Ishikawa (cell line): ENCODE results near the gene DMTF1.

Source experiments
- CEBPB ChIP-seq: IDR thresholded peaks from 2 replicates; pipeline ENCODE4 v1.6.1; 2012
- CREB1 ChIP-seq: IDR thresholded peaks from 2 replicates; pipeline ENCODE4 v1.6.1; 2012; ENCODE audit warnings: low read depth
- EGR1 ChIP-seq: IDR thresholded peaks from 2 replicates; pipeline ENCODE4 v1.6.1; 2012
- EP300 ChIP-seq: IDR thresholded peaks from 2 replicates; pipeline ENCODE4 v1.6.1; 2012; ENCODE audit warnings: borderline replicate concordance
- FOXM1 ChIP-seq: IDR thresholded peaks from 2 replicates; pipeline ENCODE4 v1.6.1; 2012; ENCODE audit warnings: low read depth, borderline replicate concordance
- NFIC ChIP-seq: IDR thresholded peaks from 2 replicates; pipeline ENCODE4 v1.6.1; 2012
- RAD21 ChIP-seq: IDR thresholded peaks from 2 replicates; pipeline ENCODE4 v1.6.1; 2012; ENCODE audit warnings: low read depth
- TAF1 ChIP-seq: IDR thresholded peaks from 2 replicates; pipeline ENCODE4 v1.6.1; 2012; ENCODE audit warnings: low read depth, mild to moderate bottlenecking
- TCF12 ChIP-seq: IDR thresholded peaks from 2 replicates; pipeline ENCODE4 v1.6.1; 2012; ENCODE audit warnings: low read depth
- TEAD4 ChIP-seq: IDR thresholded peaks from 2 replicates; pipeline ENCODE4 v1.6.1; 2012
- YY1 ChIP-seq: IDR thresholded peaks from 2 replicates; pipeline ENCODE4 v1.6.1; 2012; ENCODE audit warnings: low read depth
- ZBTB7A ChIP-seq: IDR thresholded peaks from 2 replicates; pipeline ENCODE4 v1.6.1; 2012; ENCODE audit warnings: low read depth
- TF ChIP-seq, protein P1 (sequence below): IDR thresholded peaks from 2 replicates; pipeline ENCODE4 v1.6.1; 2012
- TF ChIP-seq, protein P2 (sequence below): IDR thresholded peaks from 2 replicates; pipeline ENCODE4 v1.6.1; 2012
- TF ChIP-seq, protein P3 (sequence below): IDR thresholded peaks from 2 replicates; pipeline ENCODE4 v1.6.1; 2012; ENCODE audit warnings: low read depth, mild to moderate bottlenecking

The DMTF1 gene

DNA sequence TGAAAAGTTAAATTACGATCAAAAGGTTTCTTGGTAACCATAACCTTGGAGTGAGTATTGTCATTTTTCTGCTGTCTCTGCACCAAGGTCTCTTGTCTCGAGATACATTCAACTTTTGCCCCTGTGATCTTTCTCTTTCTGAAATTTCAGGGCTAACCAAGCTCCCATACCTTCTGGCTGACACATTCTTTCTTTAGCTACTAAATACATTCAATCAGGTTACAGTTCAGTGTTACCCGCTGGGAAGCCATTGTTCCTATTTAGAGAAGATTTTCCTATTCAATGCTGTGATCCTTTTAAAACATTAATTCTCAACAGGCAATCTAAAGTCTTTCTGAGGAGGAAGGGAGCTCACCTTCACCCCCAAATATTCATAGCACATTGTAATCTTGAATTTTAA is 22.9 kb upstream of the DMTF1 start:
- no peak for TF ChIP-seq TCF12
- TF ChIP-seq CREB1, result no peak
- TF ChIP-seq, protein P1, sequence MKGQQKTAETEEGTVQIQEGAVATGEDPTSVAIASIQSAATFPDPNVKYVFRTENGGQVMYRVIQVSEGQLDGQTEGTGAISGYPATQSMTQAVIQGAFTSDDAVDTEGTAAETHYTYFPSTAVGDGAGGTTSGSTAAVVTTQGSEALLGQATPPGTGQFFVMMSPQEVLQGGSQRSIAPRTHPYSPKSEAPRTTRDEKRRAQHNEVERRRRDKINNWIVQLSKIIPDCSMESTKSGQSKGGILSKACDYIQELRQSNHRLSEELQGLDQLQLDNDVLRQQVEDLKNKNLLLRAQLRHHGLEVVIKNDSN, result no peak
- no peak for TF ChIP-seq ZBTB7A
- no peak for TF ChIP-seq CEBPB
- no peak for TF ChIP-seq TAF1
- TF ChIP-seq, protein P2, sequence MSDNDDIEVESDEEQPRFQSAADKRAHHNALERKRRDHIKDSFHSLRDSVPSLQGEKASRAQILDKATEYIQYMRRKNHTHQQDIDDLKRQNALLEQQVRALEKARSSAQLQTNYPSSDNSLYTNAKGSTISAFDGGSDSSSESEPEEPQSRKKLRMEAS, result no peak
- no peak for TF ChIP-seq NFIC
- TF ChIP-seq FOXM1, result no peak
- TF ChIP-seq EP300, result no peak
- TF ChIP-seq TEAD4, result no peak
- no peak for TF ChIP-seq YY1
- TF ChIP-seq EGR1, result no peak

DNA sequence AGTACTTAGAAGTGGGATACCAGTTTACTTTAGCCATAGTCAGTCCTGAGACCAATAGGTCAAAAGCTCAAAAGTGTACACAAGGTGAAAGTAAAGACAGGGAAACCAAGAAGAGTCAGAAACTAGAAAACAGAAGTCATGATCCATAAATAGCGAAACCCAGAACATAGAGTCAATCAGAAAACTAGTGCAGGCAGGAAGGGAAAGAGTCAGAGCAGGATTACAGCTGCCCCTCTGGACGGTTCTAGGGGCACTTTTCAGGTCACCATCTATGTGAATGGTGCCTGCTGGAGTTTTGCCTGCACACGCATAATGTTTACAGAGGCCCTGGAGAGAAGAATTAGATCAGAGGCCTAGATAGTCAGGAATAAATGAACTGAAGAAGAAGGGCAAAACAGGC is 22.4 kb upstream of the DMTF1 start:
- TF ChIP-seq, protein P2, result no peak
- TF ChIP-seq RAD21, result no peak
- TF ChIP-seq, protein P1, result no peak
- TF ChIP-seq CREB1, result no peak
- TF ChIP-seq, protein P3, sequence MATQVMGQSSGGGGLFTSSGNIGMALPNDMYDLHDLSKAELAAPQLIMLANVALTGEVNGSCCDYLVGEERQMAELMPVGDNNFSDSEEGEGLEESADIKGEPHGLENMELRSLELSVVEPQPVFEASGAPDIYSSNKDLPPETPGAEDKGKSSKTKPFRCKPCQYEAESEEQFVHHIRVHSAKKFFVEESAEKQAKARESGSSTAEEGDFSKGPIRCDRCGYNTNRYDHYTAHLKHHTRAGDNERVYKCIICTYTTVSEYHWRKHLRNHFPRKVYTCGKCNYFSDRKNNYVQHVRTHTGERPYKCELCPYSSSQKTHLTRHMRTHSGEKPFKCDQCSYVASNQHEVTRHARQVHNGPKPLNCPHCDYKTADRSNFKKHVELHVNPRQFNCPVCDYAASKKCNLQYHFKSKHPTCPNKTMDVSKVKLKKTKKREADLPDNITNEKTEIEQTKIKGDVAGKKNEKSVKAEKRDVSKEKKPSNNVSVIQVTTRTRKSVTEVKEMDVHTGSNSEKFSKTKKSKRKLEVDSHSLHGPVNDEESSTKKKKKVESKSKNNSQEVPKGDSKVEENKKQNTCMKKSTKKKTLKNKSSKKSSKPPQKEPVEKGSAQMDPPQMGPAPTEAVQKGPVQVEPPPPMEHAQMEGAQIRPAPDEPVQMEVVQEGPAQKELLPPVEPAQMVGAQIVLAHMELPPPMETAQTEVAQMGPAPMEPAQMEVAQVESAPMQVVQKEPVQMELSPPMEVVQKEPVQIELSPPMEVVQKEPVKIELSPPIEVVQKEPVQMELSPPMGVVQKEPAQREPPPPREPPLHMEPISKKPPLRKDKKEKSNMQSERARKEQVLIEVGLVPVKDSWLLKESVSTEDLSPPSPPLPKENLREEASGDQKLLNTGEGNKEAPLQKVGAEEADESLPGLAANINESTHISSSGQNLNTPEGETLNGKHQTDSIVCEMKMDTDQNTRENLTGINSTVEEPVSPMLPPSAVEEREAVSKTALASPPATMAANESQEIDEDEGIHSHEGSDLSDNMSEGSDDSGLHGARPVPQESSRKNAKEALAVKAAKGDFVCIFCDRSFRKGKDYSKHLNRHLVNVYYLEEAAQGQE, result no peak
- TF ChIP-seq YY1, result no peak
- TF ChIP-seq TAF1, result no peak
- TF ChIP-seq EGR1, result no peak

DNA sequence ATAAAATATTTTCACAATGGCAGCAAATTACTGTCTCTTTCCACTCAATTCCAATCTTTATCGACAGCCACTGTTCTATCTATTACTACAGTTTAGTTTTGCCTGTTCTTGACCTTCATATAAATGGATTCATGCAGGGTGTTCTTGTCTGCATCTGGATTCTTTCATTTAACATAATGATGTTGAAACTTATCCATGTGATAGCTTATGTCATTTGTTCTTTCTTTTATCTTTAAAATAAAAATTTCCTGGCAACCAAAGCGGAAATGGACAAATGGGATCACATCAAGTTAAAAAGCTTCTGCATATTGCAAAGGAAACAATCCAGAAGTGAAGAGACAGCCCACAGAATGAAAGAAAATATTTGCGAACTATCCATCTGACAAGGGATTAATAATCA is 20.5 kb upstream of the DMTF1 start:
- TF ChIP-seq YY1 (no peak), NFIC (no peak)

DNA sequence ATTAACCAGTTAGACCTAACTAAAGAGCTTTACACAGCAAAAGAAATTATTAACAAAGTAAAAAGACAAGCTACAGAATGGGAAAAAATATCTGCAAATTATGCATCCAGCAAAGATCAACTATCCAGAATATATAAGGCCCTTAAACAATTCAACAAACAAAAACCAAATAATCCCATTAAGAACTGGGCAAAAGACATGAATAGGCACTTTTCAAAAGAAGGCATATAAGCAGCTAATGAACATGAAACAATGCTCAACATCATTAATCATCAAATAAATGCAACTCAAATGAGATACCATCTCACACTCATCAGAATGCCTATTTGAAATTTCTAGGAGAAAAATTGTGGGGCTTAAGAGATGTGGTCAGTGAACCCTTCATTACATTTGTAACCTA is 15.0 kb upstream of the DMTF1 start:
- TF ChIP-seq, protein P1, result no peak
- no peak for TF ChIP-seq TEAD4
- no peak for TF ChIP-seq TCF12
- TF ChIP-seq YY1, result no peak
- TF ChIP-seq EP300, result no peak
- no peak for TF ChIP-seq FOXM1
- TF ChIP-seq, protein P3, result no peak
- TF ChIP-seq EGR1, result no peak
- TF ChIP-seq ZBTB7A, result no peak
- no peak for TF ChIP-seq RAD21
- no peak for TF ChIP-seq CEBPB
- TF ChIP-seq TAF1, result no peak

DNA sequence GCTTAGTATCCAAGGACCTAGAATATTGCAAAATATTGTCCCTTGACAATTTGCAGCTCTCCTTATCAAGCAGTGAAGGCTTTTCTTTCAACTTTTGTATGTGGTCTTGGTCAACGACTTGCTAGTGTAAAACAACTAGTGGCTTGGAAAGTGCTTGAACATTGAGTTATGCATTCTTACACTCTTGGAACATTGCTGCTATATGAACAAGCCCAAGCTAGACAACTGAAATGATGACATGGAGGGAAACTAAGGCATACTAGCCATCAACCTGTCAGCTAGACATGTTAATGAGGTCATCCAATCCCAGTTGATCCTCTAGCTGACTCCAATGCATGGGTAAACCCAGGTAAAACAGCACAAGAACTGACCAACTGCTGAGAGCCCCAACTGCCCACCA is 12.7 kb upstream of the DMTF1 start:
- TF ChIP-seq RAD21 (no peak), TCF12 (no peak), FOXM1 (no peak), NFIC (no peak), TAF1 (no peak), CEBPB (no peak), TEAD4 (no peak), ZBTB7A (no peak), EGR1 (no peak)
- TF ChIP-seq, protein P2, result no peak
- TF ChIP-seq, protein P3, result no peak
- TF ChIP-seq, protein P1, result no peak
